ENCODE data around the gene PHYH. TPM values are rescaled to one million over a fixed set of nuclear protein-coding genes. Genes with fewer than 3 reads are reported as not detected.
"Not testable (repeated sequence)": the region's sequence is repeated elsewhere in the genome, so short reads cannot be mapped to it uniquely, and the experiment has no call there.

Gene PHYH
- total and polyA plus RNA-seq, 8 donors = 0.58 to 65.5 (median 20.0) TPM

- no peaks in the 10 kb centered on the region for H3K9me3 ChIP-seq
- TF ChIP-seq POLR2A (IDR thresholded peaks at IDR 0.05) = no peak
- TF ChIP-seq POLR2AphosphoS5 (IDR thresholded peaks at IDR 0.05) = no peak
- WGBS, 5 donors = 87 to 98% (median 92%) methylated on average over 5 of the region's 5 CpGs
- H3K36me3 ChIP-seq = peaks cover 41 to 100% (median 100%) of the 10 kb centered on the region in 4 donors
- peaks cover 0 to 4% (median 0%) of the 10 kb centered on the region in 4 donors for H3K4me1 ChIP-seq
- intact Hi-C loops (cut with DNase I; ENCODE audit: low total_unique reads) = no loop called here
- DNase-seq = no peak
- H3K27me3 ChIP-seq = no peaks in the 10 kb centered on the region
- H3K27ac ChIP-seq = no peak overlapping the region
- no peak overlapping the region for H3K4me3 ChIP-seq
Measured at GRCh38 chr10:13331646-13332045, 31.8 kb upstream of the PHYH start.

- intact Hi-C loops (cut with DNase I; ENCODE audit: low total_unique reads); DNase-seq; H3K4me1 ChIP-seq; H3K27me3 ChIP-seq; H3K27ac ChIP-seq; H3K4me3 ChIP-seq; H3K9me3 ChIP-seq: not testable (repeated sequence)
- 94 to 99% (median 98%) methylated on average over 8 of the region's 8 CpGs for WGBS, 5 donors
- H3K36me3 ChIP-seq = peaks cover 37 to 100% (median 100%) of the 10 kb centered on the region in 4 donors
Measured at GRCh38 chr10:13330980-13331379, 31.1 kb upstream of the PHYH start.

GRCh38 chr10:13329565-13329964 is 29.7 kb upstream of the PHYH start:
- intact Hi-C loops (cut with DNase I; ENCODE audit: low total_unique reads) = no loop called here
- TF ChIP-seq CTCF (IDR thresholded peaks at IDR 0.05) = no peak
- TF ChIP-seq EP300 (IDR thresholded peaks at IDR 0.05) = no peak
- no peak for TF ChIP-seq POLR2AphosphoS5 (IDR thresholded peaks at IDR 0.05)
- no peak for TF ChIP-seq POLR2A (IDR thresholded peaks at IDR 0.05)
- no peak for DNase-seq
- no peak overlapping the region for H3K4me3 ChIP-seq
- peaks cover 0 to 4% (median 0%) of the 10 kb centered on the region in 4 donors for H3K4me1 ChIP-seq
- no peak overlapping the region for H3K27ac ChIP-seq
- H3K9me3 ChIP-seq = no peaks in the 10 kb centered on the region
- peaks cover 42 to 100% (median 99%) of the 10 kb centered on the region in 4 donors for H3K36me3 ChIP-seq
- no peaks in the 10 kb centered on the region for H3K27me3 ChIP-seq
- 81 to 96% (median 89%) methylated on average over 3 of the region's 3 CpGs for WGBS, 5 donors

- Histone ChIP-seq H3K27ac (no peak overlapping the region), H3K36me3 (peaks cover 46 to 100% (median 98%) of the 10 kb centered on the region in 4 donors), H3K4me1 (peaks cover 0 to 4% (median 0%) of the 10 kb centered on the region in 4 donors), H3K9me3 (no peaks in the 10 kb centered on the region), H3K27me3 (no peaks in the 10 kb centered on the region), H3K4me3 (no peak overlapping the region)
- WGBS, 5 donors = 76 to 90% (median 87%) methylated on average over 9 to 10 of the region's 10 CpGs
- TF ChIP-seq CTCF (IDR thresholded peaks at IDR 0.05) = no peak
- TF ChIP-seq POLR2AphosphoS5 (IDR thresholded peaks at IDR 0.05) = no peak
- TF ChIP-seq EP300 (IDR thresholded peaks at IDR 0.05) = no peak
- no peak for TF ChIP-seq POLR2A (IDR thresholded peaks at IDR 0.05)
- DNase-seq = no peak
- intact Hi-C loops (cut with DNase I; ENCODE audit: low total_unique reads) = no loop called here
Measured at GRCh38 chr10:13328613-13329012, 28.7 kb upstream of the PHYH start.

GRCh38 chr10:13328126-13328525 is 28.3 kb upstream of the PHYH start:
- no peaks in the 10 kb centered on the region for H3K9me3 ChIP-seq
- intact Hi-C loops (cut with DNase I; ENCODE audit: low total_unique reads) = no loop called here
- TF ChIP-seq CTCF (IDR thresholded peaks at IDR 0.05) = no peak
- no peak for TF ChIP-seq POLR2AphosphoS5 (IDR thresholded peaks at IDR 0.05)
- no peak for TF ChIP-seq EP300 (IDR thresholded peaks at IDR 0.05)
- no peak for TF ChIP-seq POLR2A (IDR thresholded peaks at IDR 0.05)
- WGBS, 5 donors = 90 to 97% (median 95%) methylated on average over 5 of the region's 5 CpGs
- no peak overlapping the region for H3K27ac ChIP-seq
- no peaks in the 10 kb centered on the region for H3K27me3 ChIP-seq
- peaks cover 0 to 4% (median 0%) of the 10 kb centered on the region in 4 donors for H3K4me1 ChIP-seq
- no peak overlapping the region for H3K4me3 ChIP-seq
- H3K36me3 ChIP-seq = peaks cover 50 to 100% (median 98%) of the 10 kb centered on the region in 4 donors
- DNase-seq = no peak
